ENCODE data around the gene RBM43. TPM values are rescaled to one million over a fixed set of nuclear protein-coding genes. Genes with fewer than 3 reads are reported as not detected.

Gene RBM43
- polyA plus RNA-seq, 2 of the 4 experiments (the other 2 are of a cell fraction), result 4.8 to 9.3 TPM

DNA sequence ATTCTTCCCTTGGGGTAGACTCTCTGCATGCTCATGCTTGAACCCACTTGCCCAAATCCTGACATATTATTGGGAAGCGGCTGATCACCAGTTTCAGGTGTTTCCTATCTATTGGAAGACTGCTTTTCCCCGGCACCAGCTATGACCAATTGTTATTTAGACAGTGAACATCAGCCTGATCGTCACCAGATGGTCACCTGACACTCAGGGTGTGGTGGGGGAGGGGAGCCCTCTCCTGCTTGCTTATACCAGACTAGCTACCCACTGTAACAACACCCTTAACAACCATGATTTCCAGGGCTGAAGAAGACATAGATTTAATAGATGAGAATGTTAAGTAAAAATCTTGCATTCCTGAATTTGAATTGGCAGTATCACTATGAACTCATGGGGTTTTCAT, 44.3 kb downstream of the RBM43 start:
- 41% methylated on average over 3 of the region's 3 CpGs for WGBS (ENCODE audit: missing lambda C conversion rate)
- POLR2A ChIA-PET, result no interaction called here
- TF ChIP-seq EHF (CRISPR knock-in tag; IDR thresholded peaks at IDR 0.05), result no peak
- TF ChIP-seq, protein P1, sequence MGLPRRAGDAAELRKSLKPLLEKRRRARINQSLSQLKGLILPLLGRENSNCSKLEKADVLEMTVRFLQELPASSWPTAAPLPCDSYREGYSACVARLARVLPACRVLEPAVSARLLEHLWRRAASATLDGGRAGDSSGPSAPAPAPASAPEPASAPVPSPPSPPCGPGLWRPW (IDR thresholded peaks at IDR 0.05), result no peak
- TF ChIP-seq PHF8 (IDR thresholded peaks at IDR 0.05; ENCODE audit: borderline replicate concordance, low read depth), result no peak
- no peak for TF ChIP-seq BHLHE40 (IDR thresholded peaks at IDR 0.05; ENCODE audit: low read depth, low read length)
- no peak overlapping the region for H3K4me3 ChIP-seq
- ATAC-seq (no peak), FAIRE-seq (no peak), DNase-seq (ENCODE audit: low read depth in 1 of 2, low spot score in 1 of 2) (no peak)
- H3K27ac ChIP-seq, result no peak overlapping the region
- H3K4me2 ChIP-seq, result no peak overlapping the region
- no peaks in the 10 kb centered on the region for H3K9me3 ChIP-seq
- CTCF ChIA-PET, result interaction anchor here (1.4 kb wide), 1 partner anchor 22 kb away, joined by 4 read pairs; no protein-coding TSS in a partner anchor
- H3K4me1 ChIP-seq, result no peaks in the 10 kb centered on the region

- no peaks in the 10 kb centered on the region for H3K9me3 ChIP-seq
Observed at GRCh38 chr2:151207100-151207499, 54.6 kb downstream of the RBM43 start.

More at GRCh38 chr2:151207100-151207499, 54.6 kb downstream of the RBM43 start:
- 75% methylated on average over 3 of the region's 3 CpGs for WGBS (ENCODE audit: missing lambda C conversion rate)
- Histone ChIP-seq H3K4me2 (no peak overlapping the region), H3K27ac (no peak overlapping the region), H3K4me1 (no peaks in the 10 kb centered on the region), H3K4me3 (no peak overlapping the region)
- CTCF ChIA-PET, result no interaction called here
- POLR2A ChIA-PET, result no interaction called here
- DNase-seq (ENCODE audit: low read depth in 1 of 2, low spot score in 1 of 2), result no peak
- no peak for FAIRE-seq
- no peak for ATAC-seq
- no peak for TF ChIP-seq CBX2 (IDR thresholded peaks at IDR 0.05; ENCODE audit: borderline replicate concordance, low read depth)
- no peak for TF ChIP-seq NFE2L2 (conservative IDR thresholded peaks at IDR 0.05; ENCODE audit: low read length)
- no peak for TF ChIP-seq SMC3 (IDR thresholded peaks at IDR 0.05)
- TF ChIP-seq HOXB13 (CRISPR knock-in tag; IDR thresholded peaks at IDR 0.05; ENCODE audit: low read depth), result no peak
- TF ChIP-seq, protein P2, sequence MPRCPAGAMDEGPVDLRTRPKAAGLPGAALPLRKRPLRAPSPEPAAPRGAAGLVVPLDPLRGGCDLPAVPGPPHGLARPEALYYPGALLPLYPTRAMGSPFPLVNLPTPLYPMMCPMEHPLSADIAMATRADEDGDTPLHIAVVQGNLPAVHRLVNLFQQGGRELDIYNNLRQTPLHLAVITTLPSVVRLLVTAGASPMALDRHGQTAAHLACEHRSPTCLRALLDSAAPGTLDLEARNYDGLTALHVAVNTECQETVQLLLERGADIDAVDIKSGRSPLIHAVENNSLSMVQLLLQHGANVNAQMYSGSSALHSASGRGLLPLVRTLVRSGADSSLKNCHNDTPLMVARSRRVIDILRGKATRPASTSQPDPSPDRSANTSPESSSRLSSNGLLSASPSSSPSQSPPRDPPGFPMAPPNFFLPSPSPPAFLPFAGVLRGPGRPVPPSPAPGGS (IDR thresholded peaks at IDR 0.05), result no peak
- TF ChIP-seq ATOH8 (CRISPR knock-in tag; IDR thresholded peaks at IDR 0.05; ENCODE audit: low read depth), result no peak
- TF ChIP-seq EP300 (IDR thresholded peaks at IDR 0.05), result no peak
- TF ChIP-seq CHD4 (IDR thresholded peaks at IDR 0.05; ENCODE audit: borderline replicate concordance), result no peak
- TF ChIP-seq RFX5 (IDR thresholded peaks at IDR 0.05), result no peak
- no peak for TF ChIP-seq CBX8 (IDR thresholded peaks at IDR 0.05)
- no peak for TF ChIP-seq KDM1A (IDR thresholded peaks at IDR 0.05; ENCODE audit: low read depth)
- no peak for TF ChIP-seq FOSB (CRISPR knock-in tag; IDR thresholded peaks at IDR 0.05)
- no peak for TF ChIP-seq ESRRA (IDR thresholded peaks at IDR 0.05; ENCODE audit: borderline replicate concordance, low read length)
- no peak for TF ChIP-seq HOXA7 (CRISPR knock-in tag; IDR thresholded peaks at IDR 0.05)
- no peak for TF ChIP-seq FOSL2 (IDR thresholded peaks at IDR 0.05)
- TF ChIP-seq FOSL2 (CRISPR knock-in tag; IDR thresholded peaks at IDR 0.05), result no peak
- no peak for TF ChIP-seq RNF2 (IDR thresholded peaks at IDR 0.05; ENCODE audit: borderline replicate concordance, low read depth)
- TF ChIP-seq, protein P3, sequence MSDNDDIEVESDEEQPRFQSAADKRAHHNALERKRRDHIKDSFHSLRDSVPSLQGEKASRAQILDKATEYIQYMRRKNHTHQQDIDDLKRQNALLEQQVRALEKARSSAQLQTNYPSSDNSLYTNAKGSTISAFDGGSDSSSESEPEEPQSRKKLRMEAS (IDR thresholded peaks at IDR 0.05), result no peak
- no peak for TF ChIP-seq REST (IDR thresholded peaks at IDR 0.05)
- TF ChIP-seq, protein P4, sequence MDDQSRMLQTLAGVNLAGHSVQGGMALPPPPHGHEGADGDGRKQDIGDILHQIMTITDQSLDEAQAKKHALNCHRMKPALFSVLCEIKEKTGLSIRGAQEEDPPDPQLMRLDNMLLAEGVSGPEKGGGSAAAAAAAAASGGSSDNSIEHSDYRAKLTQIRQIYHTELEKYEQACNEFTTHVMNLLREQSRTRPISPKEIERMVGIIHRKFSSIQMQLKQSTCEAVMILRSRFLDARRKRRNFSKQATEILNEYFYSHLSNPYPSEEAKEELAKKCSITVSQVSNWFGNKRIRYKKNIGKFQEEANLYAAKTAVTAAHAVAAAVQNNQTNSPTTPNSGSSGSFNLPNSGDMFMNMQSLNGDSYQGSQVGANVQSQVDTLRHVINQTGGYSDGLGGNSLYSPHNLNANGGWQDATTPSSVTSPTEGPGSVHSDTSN (IDR thresholded peaks at IDR 0.05), result no peak

Data from A549 (cell line).